ENCODE results near the gene CUEDC1.

The CUEDC1 gene

GRCh38 chr17:57955183-57955931, at the start of gene CUEDC1:
Gene CUEDC1, minus strand, starts transcription at chr17:57955412. Its CDS starts 69,848 bp downstream, at chr17:57885564.
- H3K79me2 ChIP-seq (ENCODE audit: low read length) = no peaks in the 10 kb centered on the region
- H3K27ac ChIP-seq (ENCODE audit: low read length) = no peak within 1 kb of the TSS
- H3K9me2 ChIP-seq (replicated peaks; ENCODE audit: insufficient read depth, low read length) = no peaks in the 10 kb centered on the region
- peaks cover 15% of the 10 kb centered on the region for H3K4me1 ChIP-seq (ENCODE audit: low read length)
- no peaks in the 10 kb centered on the region for H3K9me3 ChIP-seq (replicated peaks; ENCODE audit: insufficient read depth, low read length)
- H3K9ac ChIP-seq (ENCODE audit: low read length) = no peak within 1 kb of the TSS
- H3F3A ChIP-seq (ENCODE audit: insufficient read depth, low read length) = peaks cover 10% of the 10 kb centered on the region; the same call in 1 of the 2 replicates
- H3K27me3 ChIP-seq (replicated peaks; ENCODE audit: insufficient read depth, low read length) = peaks cover 74% of the 10 kb centered on the region
- H3K4me2 ChIP-seq (ENCODE audit: low read depth, low read length) = peak within 1 kb of the TSS; percentile 98
- H3K4me3 ChIP-seq (ENCODE audit: low read length) = peak within 1 kb of the TSS; percentile 53
- peak; percentile 58 for DNase-seq
- H4K20me1 ChIP-seq (ENCODE audit: insufficient read depth, low read length) = 0 out of 2 replicates have a peak, but pooled peaks cover 3% of the 10 kb centered on the region
- no peak for TF ChIP-seq CTCF (IDR thresholded peaks at IDR 0.05; ENCODE audit: low read length)
- no peak for TF ChIP-seq EZH2 (optimal IDR thresholded peaks at IDR 0.05; ENCODE audit: low read depth, low read length)
- TF ChIP-seq EZH2phosphoT487 (IDR thresholded peaks at IDR 0.05; ENCODE audit: low read length) = no peak
- no peak within 1 kb of the TSS for H2AFZ ChIP-seq (ENCODE audit: low read length)
- H3K36me3 ChIP-seq (replicated peaks; ENCODE audit: insufficient read depth, low read length) = no peaks in the 10 kb centered on the region

GRCh38 chr17:58004060-58004459, 48.8 kb upstream of the CUEDC1 start:
- H3K9ac ChIP-seq (ENCODE audit: low read length) = no peak overlapping the region
- peaks cover 54% of the 10 kb centered on the region for H3F3A ChIP-seq (ENCODE audit: insufficient read depth, low read length)
- no peak overlapping the region for H2AFZ ChIP-seq (ENCODE audit: low read length)
- H3K4me1 ChIP-seq (ENCODE audit: low read length) = peaks cover 15% of the 10 kb centered on the region
- peaks cover 51% of the 10 kb centered on the region for H3K79me2 ChIP-seq (ENCODE audit: low read length)
- no peak overlapping the region for H3K27ac ChIP-seq (ENCODE audit: low read length)
- no peak for DNase-seq
- no peaks in the 10 kb centered on the region for H3K27me3 ChIP-seq (replicated peaks; ENCODE audit: insufficient read depth, low read length)
- H3K9me3 ChIP-seq (replicated peaks; ENCODE audit: insufficient read depth, low read length) = no peaks in the 10 kb centered on the region
- H4K20me1 ChIP-seq (ENCODE audit: insufficient read depth, low read length) = peaks cover 48% of the 10 kb centered on the region
- TF ChIP-seq EZH2phosphoT487 (IDR thresholded peaks at IDR 0.05; ENCODE audit: low read length) (no peak), CTCF (IDR thresholded peaks at IDR 0.05; ENCODE audit: low read length) (no peak), EZH2 (optimal IDR thresholded peaks at IDR 0.05; ENCODE audit: low read depth, low read length) (no peak)
- no peak overlapping the region for H3K4me3 ChIP-seq (ENCODE audit: low read length)
- peaks cover 31% of the 10 kb centered on the region for H3K36me3 ChIP-seq (replicated peaks; ENCODE audit: insufficient read depth, low read length)
- 0 out of 2 replicates have a peak overlapping the region, but pooled peaks have one; percentile 86 for H3K4me2 ChIP-seq (ENCODE audit: low read depth, low read length)
- no peaks in the 10 kb centered on the region for H3K9me2 ChIP-seq (replicated peaks; ENCODE audit: insufficient read depth, low read length)

- H3K4me3 ChIP-seq (ENCODE audit: low read length) = no peak overlapping the region
- no peak overlapping the region for H3K4me2 ChIP-seq (ENCODE audit: low read depth, low read length)
- H3K36me3 ChIP-seq (replicated peaks; ENCODE audit: insufficient read depth, low read length) = peaks cover 31% of the 10 kb centered on the region
- no peak for DNase-seq
- H3K79me2 ChIP-seq (ENCODE audit: low read length) = peaks cover 51% of the 10 kb centered on the region
- H4K20me1 ChIP-seq (ENCODE audit: insufficient read depth, low read length) = peaks cover 56% of the 10 kb centered on the region
- no peak overlapping the region for H2AFZ ChIP-seq (ENCODE audit: low read length)
- peaks cover 64% of the 10 kb centered on the region for H3F3A ChIP-seq (ENCODE audit: insufficient read depth, low read length)
- TF ChIP-seq EZH2 (optimal IDR thresholded peaks at IDR 0.05; ENCODE audit: low read depth, low read length) (no peak), EZH2phosphoT487 (IDR thresholded peaks at IDR 0.05; ENCODE audit: low read length) (no peak), CTCF (IDR thresholded peaks at IDR 0.05; ENCODE audit: low read length) (no peak)
- H3K4me1 ChIP-seq (ENCODE audit: low read length) = peaks cover 15% of the 10 kb centered on the region
- H3K9me2 ChIP-seq (replicated peaks; ENCODE audit: insufficient read depth, low read length) = no peaks in the 10 kb centered on the region
- no peak overlapping the region for H3K27ac ChIP-seq (ENCODE audit: low read length)
- no peaks in the 10 kb centered on the region for H3K9me3 ChIP-seq (replicated peaks; ENCODE audit: insufficient read depth, low read length)
- no peak overlapping the region for H3K9ac ChIP-seq (ENCODE audit: low read length)
- no peaks in the 10 kb centered on the region for H3K27me3 ChIP-seq (replicated peaks; ENCODE audit: insufficient read depth, low read length)
Measured at GRCh38 chr17:58002973-58003372, 47.8 kb upstream of the CUEDC1 start.

All from MM.1S (cell line).